ENCODE results near the gene SEPHS2. TPM values are rescaled to one million over a fixed set of nuclear protein-coding genes. Genes with fewer than 3 reads are reported as not detected.
"Not testable (repeated sequence)": the region's sequence is repeated elsewhere in the genome, so short reads cannot be mapped to it uniquely, and the experiment has no call there.

The SEPHS2 gene
- total RNA-seq, 1 donor from 2014 or later, result 42.6 TPM

DNA sequence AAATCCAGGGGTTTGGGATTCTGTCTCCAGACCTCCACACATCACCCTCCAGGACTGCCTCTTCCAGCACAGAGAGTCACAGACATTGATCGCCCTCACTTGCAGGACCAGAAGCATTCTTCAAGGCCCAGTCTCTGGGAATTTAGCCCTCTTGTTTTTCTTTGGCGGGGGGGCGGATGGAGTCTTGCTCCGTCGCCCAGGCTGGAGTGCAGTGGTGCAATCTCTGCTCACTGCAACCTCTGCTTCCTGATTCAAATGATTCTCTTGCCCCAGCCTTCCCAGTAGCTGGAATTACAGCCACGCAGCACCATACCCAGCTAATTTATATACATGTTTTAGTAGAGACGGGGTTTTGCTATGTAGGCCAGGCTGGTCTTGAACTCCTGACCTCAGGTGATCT is 18.4 kb upstream of the SEPHS2 start:
- TF ChIP-seq, protein P1, sequence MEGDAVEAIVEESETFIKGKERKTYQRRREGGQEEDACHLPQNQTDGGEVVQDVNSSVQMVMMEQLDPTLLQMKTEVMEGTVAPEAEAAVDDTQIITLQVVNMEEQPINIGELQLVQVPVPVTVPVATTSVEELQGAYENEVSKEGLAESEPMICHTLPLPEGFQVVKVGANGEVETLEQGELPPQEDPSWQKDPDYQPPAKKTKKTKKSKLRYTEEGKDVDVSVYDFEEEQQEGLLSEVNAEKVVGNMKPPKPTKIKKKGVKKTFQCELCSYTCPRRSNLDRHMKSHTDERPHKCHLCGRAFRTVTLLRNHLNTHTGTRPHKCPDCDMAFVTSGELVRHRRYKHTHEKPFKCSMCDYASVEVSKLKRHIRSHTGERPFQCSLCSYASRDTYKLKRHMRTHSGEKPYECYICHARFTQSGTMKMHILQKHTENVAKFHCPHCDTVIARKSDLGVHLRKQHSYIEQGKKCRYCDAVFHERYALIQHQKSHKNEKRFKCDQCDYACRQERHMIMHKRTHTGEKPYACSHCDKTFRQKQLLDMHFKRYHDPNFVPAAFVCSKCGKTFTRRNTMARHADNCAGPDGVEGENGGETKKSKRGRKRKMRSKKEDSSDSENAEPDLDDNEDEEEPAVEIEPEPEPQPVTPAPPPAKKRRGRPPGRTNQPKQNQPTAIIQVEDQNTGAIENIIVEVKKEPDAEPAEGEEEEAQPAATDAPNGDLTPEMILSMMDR (IDR thresholded peaks at IDR 0.05; ENCODE audit: unreplicated experiment), result no peak
- H3K4me1 Mint-ChIP-seq (ENCODE audit: low read depth), result peaks cover 3% of the 10 kb centered on the region

DNA sequence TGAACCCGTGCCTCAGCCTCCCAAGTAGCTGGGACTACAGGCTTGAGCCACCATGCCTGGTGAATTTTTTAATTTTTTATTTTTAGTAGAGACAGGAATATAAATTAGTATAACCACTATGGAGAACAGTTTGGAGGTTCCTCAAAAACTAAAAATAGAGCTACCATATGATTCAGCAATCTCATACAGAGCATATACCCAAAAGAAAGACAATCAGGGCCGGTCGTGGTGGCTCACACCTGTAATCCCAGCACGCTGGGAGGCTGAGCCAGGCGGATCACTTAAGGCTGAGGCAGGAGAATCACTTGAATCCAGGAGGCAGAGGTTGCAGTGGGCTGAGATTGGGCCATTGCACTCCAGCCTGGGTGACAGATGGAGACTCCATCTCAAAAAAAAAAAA is 15.8 kb upstream of the SEPHS2 start:
- DNase-seq (ENCODE audit: low spot score, unreplicated experiment); H3K9me3 Mint-ChIP-seq (ENCODE audit: low read depth); H3K27me3 Mint-ChIP-seq; H3K27ac Mint-ChIP-seq; H3K4me3 Mint-ChIP-seq (ENCODE audit: low read depth); H3K36me3 Mint-ChIP-seq (ENCODE audit: insufficient read depth); H3K4me1 Mint-ChIP-seq (ENCODE audit: low read depth): not testable (repeated sequence)

More for the DNA sequence above, 18.4 kb upstream of the SEPHS2 start:
- Mint-ChIP-seq H3K27ac (no peak overlapping the region), H3K9me3 (ENCODE audit: low read depth) (no peaks in the 10 kb centered on the region), H3K27me3 (no peaks in the 10 kb centered on the region), H3K4me3 (ENCODE audit: low read depth) (no peak overlapping the region), H3K36me3 (ENCODE audit: insufficient read depth) (no peaks in the 10 kb centered on the region)
- DNase-seq (ENCODE audit: low spot score, unreplicated experiment), result no peak

DNA sequence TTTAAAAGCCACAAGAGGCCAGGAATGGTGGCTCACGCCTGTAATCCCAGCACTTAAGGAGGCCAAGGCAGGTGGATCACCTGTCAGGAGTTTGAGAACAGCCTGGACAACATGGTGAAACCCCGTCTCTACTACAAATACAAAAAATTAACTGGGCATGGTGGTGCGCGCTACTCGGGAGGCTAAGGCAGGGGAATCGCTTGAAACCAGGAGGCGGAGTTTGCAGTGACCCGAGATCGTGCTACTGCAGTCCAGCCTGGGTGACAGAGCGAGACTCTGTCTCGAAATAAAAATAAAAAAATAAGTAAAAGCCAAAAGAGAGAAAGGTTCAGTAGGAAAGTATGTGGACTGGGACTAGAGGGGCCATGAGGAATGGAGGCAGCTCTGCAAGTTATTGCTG is 13.8 kb upstream of the SEPHS2 start:
- TF ChIP-seq, protein P1 (IDR thresholded peaks at IDR 0.05; ENCODE audit: unreplicated experiment), result no peak
- no peaks in the 10 kb centered on the region for H3K9me3 Mint-ChIP-seq (ENCODE audit: low read depth)
- no peaks in the 10 kb centered on the region for H3K36me3 Mint-ChIP-seq (ENCODE audit: insufficient read depth)
- no peaks in the 10 kb centered on the region for H3K27me3 Mint-ChIP-seq
- H3K27ac Mint-ChIP-seq, result no peak overlapping the region
- H3K4me3 Mint-ChIP-seq (ENCODE audit: low read depth), result no peak overlapping the region
- DNase-seq (ENCODE audit: low spot score, unreplicated experiment), result no peak
- H3K4me1 Mint-ChIP-seq (ENCODE audit: low read depth), result peaks cover 5% of the 10 kb centered on the region

DNA sequence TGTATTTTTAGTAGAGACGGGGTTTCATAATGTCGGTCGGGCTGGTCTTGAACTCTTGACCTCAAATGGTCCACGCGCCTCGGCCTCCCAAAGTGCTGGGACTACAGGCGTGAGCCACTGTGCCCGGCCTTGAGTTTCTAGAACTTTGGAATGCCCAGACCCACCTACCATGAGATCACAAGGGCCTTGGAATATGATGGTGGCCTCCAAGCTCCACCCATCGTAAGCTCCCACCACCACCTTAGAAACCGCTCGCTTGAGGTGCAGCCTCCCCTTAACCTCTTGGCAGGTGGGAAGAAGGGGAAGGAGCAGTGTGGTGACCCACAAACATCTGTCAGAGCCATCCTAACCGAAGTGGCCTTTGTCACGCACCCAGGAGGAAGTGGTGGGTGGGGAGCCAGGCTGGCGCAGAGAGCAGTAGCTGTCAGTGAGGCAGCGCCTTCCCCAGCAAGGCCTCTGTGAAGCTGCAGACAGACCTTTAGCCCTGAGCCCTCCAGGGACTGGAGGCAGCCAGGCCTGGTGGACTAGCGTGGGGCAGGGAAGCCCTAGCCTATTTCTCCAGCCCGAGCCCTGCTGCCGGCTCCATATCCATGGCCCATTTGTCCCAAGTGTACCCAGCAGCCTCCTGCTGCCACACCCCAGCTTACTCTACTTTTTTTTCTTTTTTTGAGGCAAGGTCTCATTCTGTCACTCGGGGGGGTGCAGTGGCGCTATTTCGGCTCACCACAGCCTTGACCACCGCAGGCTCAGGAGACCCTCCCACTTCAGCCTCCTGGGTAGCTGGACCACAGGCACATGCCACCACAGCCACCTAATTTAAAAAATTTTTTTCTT is 13.1 kb upstream of the SEPHS2 start:
- Mint-ChIP-seq H3K4me3 (ENCODE audit: low read depth) (no peak overlapping the region), H3K4me1 (ENCODE audit: low read depth) (peaks cover 12% of the 10 kb centered on the region), H3K9me3 (ENCODE audit: low read depth) (no peaks in the 10 kb centered on the region), H3K27me3 (no peaks in the 10 kb centered on the region), H3K27ac (no peak overlapping the region), H3K36me3 (ENCODE audit: insufficient read depth) (no peaks in the 10 kb centered on the region)
- DNase-seq (ENCODE audit: low spot score, unreplicated experiment), result no peak
- TF ChIP-seq, protein P1 (IDR thresholded peaks at IDR 0.05; ENCODE audit: unreplicated experiment), result no peak

DNA sequence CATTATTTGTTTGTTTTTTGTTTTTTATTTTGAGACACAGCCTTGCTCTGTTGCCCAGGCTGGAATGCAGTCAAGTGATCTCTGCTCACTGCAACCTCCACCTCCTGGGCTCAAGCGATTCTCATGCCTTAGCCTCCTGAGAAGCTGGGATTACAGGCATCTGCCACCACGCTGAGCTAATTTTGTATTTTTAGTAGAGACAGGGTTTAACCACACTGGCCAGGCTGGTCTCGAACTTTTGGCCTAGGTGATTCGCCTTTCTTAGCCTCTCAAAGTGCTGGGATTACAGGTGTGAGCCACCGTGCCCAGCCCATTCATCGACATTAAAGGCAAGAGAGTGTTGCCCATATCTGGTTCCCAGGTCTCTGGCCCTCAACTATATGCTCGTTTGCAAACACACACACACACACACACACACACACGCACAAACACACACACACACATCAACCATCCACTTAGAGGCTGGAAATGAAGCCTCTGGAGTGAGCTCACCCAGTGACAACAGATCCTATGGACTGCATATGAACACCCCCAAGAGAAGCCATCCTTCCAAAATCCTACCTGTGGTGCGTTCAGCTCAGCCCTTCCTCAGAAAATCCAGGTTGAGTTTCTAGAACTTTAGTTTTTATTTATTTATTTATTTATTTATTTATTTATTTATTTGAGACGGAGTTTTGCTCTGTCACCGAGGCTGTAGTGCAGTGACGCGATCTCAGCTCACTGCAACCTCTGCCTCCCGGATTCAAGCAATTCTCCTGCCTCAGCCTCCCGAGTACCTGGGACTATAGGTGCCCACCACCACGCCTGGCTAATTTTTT is 12.3 kb upstream of the SEPHS2 start:
- Mint-ChIP-seq H3K27ac (peak overlapping the region; percentile 37), H3K36me3 (ENCODE audit: insufficient read depth) (no peaks in the 10 kb centered on the region), H3K9me3 (ENCODE audit: low read depth) (no peaks in the 10 kb centered on the region), H3K4me1 (ENCODE audit: low read depth) (peaks cover 13% of the 10 kb centered on the region), H3K27me3 (no peaks in the 10 kb centered on the region), H3K4me3 (ENCODE audit: low read depth) (no peak overlapping the region)
- TF ChIP-seq, protein P1 (IDR thresholded peaks at IDR 0.05; ENCODE audit: unreplicated experiment), result no peak
- DNase-seq (ENCODE audit: low spot score, unreplicated experiment), result no peak
